ENCODE results near the gene GDI1. TPM values are rescaled to one million over a fixed set of nuclear protein-coding genes. Genes with fewer than 3 reads are reported as not detected.

Gene GDI1
- total and polyA plus RNA-seq, 10 of the 15 experiments (the other 5 are each of a cell fraction or from before 2014, with no cell fraction given) = 0.92 to 102 (median 49.6) TPM

DNA sequence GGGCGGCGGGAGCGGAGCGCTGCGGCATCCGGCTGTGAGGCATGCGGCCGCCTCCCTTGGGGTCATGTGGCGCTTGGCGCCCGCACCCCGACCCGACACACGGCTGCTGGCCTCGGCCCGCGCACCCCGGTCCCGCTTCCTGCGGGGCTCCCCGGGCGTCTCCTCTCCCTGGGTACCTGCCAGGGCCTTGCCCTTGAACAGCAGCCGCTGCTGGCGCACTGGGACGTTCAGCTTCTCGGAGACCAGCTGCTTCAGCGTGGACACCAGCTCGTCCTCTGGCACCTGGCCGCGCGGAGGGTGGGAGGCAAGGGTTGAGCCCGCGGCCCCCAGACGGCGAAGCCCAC, 49.1 kb downstream of the GDI1 start:
- POLR2A ChIA-PET = interaction anchor here (1.0 to 1.3 kb wide), 3 partner anchors 8 to 25 kb away, joined by 3 to 7 read pairs (median 4); partner anchors contain the start of gene LAGE3
- H4K20me1 ChIP-seq (ENCODE audit: control insufficient read depth, insufficient read depth) = no peaks in the 10 kb centered on the region
- peak overlapping the region; percentile 42 for H3K27ac ChIP-seq (ENCODE audit: control insufficient read depth, insufficient read depth)
- FAIRE-seq = no peak
- BruUV-seq (replicated peaks) = no TSS peak
- peak; percentile 9 for ATAC-seq
- in situ Hi-C loops (cut with MboI) = no loop called here
- no peaks in the 10 kb centered on the region; the same call in 2 of the 3 replicates for H3K9me3 ChIP-seq (replicated peaks; ENCODE audit: control insufficient read depth, insufficient read depth, low read length)
- 27% methylated on average over 35 of the region's 35 CpGs for WGBS (ENCODE audit: insufficient coverage, insufficient replicate concordance, low lambda C conversion rate, missing lambda C conversion rate)
- no peak; a peak in 1 of 4 replicates for TF ChIP-seq BHLHE40 (IDR thresholded peaks at IDR 0.05; ENCODE audit: borderline replicate concordance in 1 of 2, low read depth in 2 of 2, low read length in 1 of 2)
- 0 out of 2 replicates have a peak, but pooled peaks have one; percentile 10 for TF ChIP-seq POLR2A (IDR thresholded peaks at IDR 0.05; ENCODE audit: low read depth, low read length)
- TF ChIP-seq NR2F1 (conservative IDR thresholded peaks at IDR 0.05) = 0 out of 2 replicates have a peak, but pooled peaks have one; percentile 34
- H3K27me3 ChIP-seq (replicated peaks in 1 of 2; ENCODE audit: control insufficient read depth in 2 of 2, insufficient read depth in 2 of 2, low read length in 1 of 2) = no peaks in the 10 kb centered on the region
- RAD21 ChIA-PET (ENCODE audit: unreplicated experiment) = interaction anchor here (1.4 to 1.5 kb wide), 2 partner anchors 11 to 41 kb away, joined by 4 read pairs; no protein-coding TSS in a partner anchor
- intact Hi-C loops (cut with micrococcal nuclease; ENCODE audit: unreplicated experiment) = no loop called here
- peaks cover 8% of the 10 kb centered on the region; the same call in 1 of the 2 replicates for H3K4me1 ChIP-seq (ENCODE audit: control insufficient read depth, insufficient read depth, low read length)
- SMC1A ChIA-PET (ENCODE audit: uncharacterized antibody, unreplicated experiment) = interaction anchor here (1.5 to 1.6 kb wide), 2 partner anchors 9 to 41 kb away, joined by 3 to 7 read pairs; no protein-coding TSS in a partner anchor
- peaks cover 0 to 2% of the 10 kb centered on the region in 2 experiments; a peak in 2 of 4 replicates for H3K36me3 ChIP-seq (ENCODE audit: control insufficient read depth in 2 of 2, insufficient read depth in 2 of 2, low read length in 1 of 2)
- H3K4me3 ChIP-seq = peak overlapping the region; percentile 64
- CTCF ChIA-PET = interaction anchor here (2.1 kb wide), 1 partner anchor 41 kb away, joined by 6 read pairs; no protein-coding TSS in a partner anchor
- DNase-seq (ENCODE audit: low read depth, low spot score) = no peak
- peak overlapping the region; percentile 19; the same call in 1 of the 2 replicates for H2AFZ ChIP-seq (ENCODE audit: control insufficient read depth, low read depth, low read length)
- H3K9ac ChIP-seq (ENCODE audit: control insufficient read depth, insufficient read depth, low read length) = peak overlapping the region; percentile 75
- H3K4me2 ChIP-seq (ENCODE audit: control insufficient read depth, insufficient read depth) = peak overlapping the region; percentile 77
- H3K79me2 ChIP-seq (ENCODE audit: control insufficient read depth, insufficient read depth, low read length) = peaks cover 21% of the 10 kb centered on the region

DNA sequence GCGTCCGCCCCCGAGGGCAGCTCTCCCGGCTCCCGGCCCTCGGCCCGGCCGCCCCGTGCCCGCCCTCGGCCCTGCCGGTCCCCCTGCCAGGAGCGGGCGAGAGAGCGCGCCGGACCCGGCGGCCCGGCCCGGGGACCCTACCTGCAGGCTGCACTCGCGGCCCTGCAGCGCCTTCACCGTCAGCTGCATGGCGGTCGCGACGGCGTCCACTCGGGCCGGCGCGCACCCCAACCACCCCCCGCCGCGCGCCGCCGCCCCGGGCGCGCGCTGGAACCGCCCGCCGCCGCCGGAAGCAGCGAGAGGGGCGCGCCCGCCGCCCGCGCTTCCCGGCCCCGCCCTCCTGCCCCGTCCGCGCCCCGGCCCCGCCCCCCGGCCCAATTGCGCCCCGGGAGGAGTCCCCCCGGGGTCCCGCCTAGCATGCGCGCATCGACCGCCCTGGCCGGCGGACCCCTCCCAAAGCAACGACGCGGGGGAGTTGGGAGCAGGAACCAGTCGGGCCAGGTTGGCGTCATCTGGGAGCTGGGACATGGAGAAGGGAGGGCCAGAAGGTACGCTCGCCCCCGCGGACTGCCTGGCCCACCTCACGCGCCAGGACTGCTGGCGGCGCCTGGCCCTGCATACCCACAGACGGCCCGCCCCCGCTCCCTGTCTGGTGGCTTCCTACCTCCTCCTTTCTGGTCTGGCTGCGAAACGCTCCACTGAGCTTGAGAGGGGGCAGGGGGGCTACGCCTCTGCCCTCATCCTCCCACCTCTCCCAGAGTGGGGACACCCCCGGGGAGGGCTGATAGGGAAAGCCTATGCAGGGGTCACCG, 49.6 kb downstream of the GDI1 start, which contains the start of gene UBL4A:
UBL4A (minus strand) TSS at position 220 of the 812 bp plus-strand sequence; CDS start at position 189, 31 bp downstream.
- peak; percentile 44 for ATAC-seq
- Histone ChIP-seq H4K20me1 (ENCODE audit: control insufficient read depth, insufficient read depth) (no peaks in the 10 kb centered on the region), H3K27ac (ENCODE audit: control insufficient read depth, insufficient read depth) (peak within 1 kb of the TSS; percentile 42), H3K79me2 (ENCODE audit: control insufficient read depth, insufficient read depth, low read length) (peaks cover 21% of the 10 kb centered on the region), H2AFZ (ENCODE audit: control insufficient read depth, low read depth, low read length) (peak within 1 kb of the TSS; percentile 19), H3K4me2 (ENCODE audit: control insufficient read depth, insufficient read depth) (peak within 1 kb of the TSS; percentile 77), H3K4me1 (ENCODE audit: control insufficient read depth, insufficient read depth, low read length) (peaks cover 8% of the 10 kb centered on the region; the same call in 1 of the 2 replicates), H3K36me3 (ENCODE audit: control insufficient read depth in 2 of 2, insufficient read depth in 2 of 2, low read length in 1 of 2) (peaks cover 0 to 2% of the 10 kb centered on the region in 2 experiments; a peak in 2 of 4 replicates), H3K4me3 (peak within 1 kb of the TSS; percentile 64), H3K9me3 (replicated peaks; ENCODE audit: control insufficient read depth, insufficient read depth, low read length) (no peaks in the 10 kb centered on the region; the same call in 2 of the 3 replicates), H3K27me3 (replicated peaks in 1 of 2; ENCODE audit: control insufficient read depth in 2 of 2, insufficient read depth in 2 of 2, low read length in 1 of 2) (no peaks in the 10 kb centered on the region), H3K9ac (ENCODE audit: control insufficient read depth, insufficient read depth, low read length) (peak within 1 kb of the TSS; percentile 75)
- DNase-seq (ENCODE audit: low read depth, low spot score) = no peak
- CTCF ChIA-PET = interaction anchor here (0.8 to 2.1 kb wide), 2 partner anchors 41 to 114 kb away, joined by 3 to 6 read pairs; no protein-coding TSS in a partner anchor
- WGBS (ENCODE audit: insufficient coverage, insufficient replicate concordance, low lambda C conversion rate, missing lambda C conversion rate) = 37% methylated on average over 30 of the region's 95 CpGs
- no TSS peak for BruUV-seq (replicated peaks)
- RAD21 ChIA-PET (ENCODE audit: unreplicated experiment) = interaction anchor here (0.6 to 1.5 kb wide), 4 partner anchors 8 to 40 kb away, joined by 3 to 4 read pairs (median 4); no protein-coding TSS in a partner anchor
- in situ Hi-C loops (cut with MboI) = no loop called here
- SMC1A ChIA-PET (ENCODE audit: uncharacterized antibody, unreplicated experiment) = interaction anchor here (1.1 to 1.6 kb wide), 3 partner anchors 10 to 88 kb away, joined by 3 to 7 read pairs (median 4); partner anchors contain the start of gene RPL10
- POLR2A ChIA-PET = interaction anchor here (0.6 to 1.5 kb wide), 7 partner anchors 8 to 43 kb away, joined by 3 to 7 read pairs (median 4); partner anchors contain the start of genes FAM50A and LAGE3
- intact Hi-C loops (cut with micrococcal nuclease; ENCODE audit: unreplicated experiment) = no loop called here
- no peak for FAIRE-seq
- TF ChIP-seq MTA2 (IDR thresholded peaks at IDR 0.05; ENCODE audit: low read depth) = no peak
- 0 out of 2 replicates have a peak, but pooled peaks have one; percentile 11 for TF ChIP-seq IKZF1 (conservative IDR thresholded peaks at IDR 0.05)
- TF ChIP-seq EGR1 (IDR thresholded peaks at IDR 0.05; ENCODE audit: borderline replicate concordance in 1 of 2, low read depth in 2 of 2, low read length in 2 of 2) = peak in 1 of 2 experiments; percentile 70; a peak in 2 of 3 replicates
- TF ChIP-seq, protein P1, sequence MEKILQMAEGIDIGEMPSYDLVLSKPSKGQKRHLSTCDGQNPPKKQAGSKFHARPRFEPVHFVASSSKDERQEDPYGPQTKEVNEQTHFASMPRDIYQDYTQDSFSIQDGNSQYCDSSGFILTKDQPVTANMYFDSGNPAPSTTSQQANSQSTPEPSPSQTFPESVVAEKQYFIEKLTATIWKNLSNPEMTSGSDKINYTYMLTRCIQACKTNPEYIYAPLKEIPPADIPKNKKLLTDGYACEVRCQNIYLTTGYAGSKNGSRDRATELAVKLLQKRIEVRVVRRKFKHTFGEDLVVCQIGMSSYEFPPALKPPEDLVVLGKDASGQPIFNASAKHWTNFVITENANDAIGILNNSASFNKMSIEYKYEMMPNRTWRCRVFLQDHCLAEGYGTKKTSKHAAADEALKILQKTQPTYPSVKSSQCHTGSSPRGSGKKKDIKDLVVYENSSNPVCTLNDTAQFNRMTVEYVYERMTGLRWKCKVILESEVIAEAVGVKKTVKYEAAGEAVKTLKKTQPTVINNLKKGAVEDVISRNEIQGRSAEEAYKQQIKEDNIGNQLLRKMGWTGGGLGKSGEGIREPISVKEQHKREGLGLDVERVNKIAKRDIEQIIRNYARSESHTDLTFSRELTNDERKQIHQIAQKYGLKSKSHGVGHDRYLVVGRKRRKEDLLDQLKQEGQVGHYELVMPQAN (conservative IDR thresholded peaks at IDR 0.05) = peak; percentile 47; the same call in 1 of the 2 replicates
- TF ChIP-seq YY1 (IDR thresholded peaks at IDR 0.05; ENCODE audit: low read depth, low read length) = 0 out of 2 replicates have a peak, but pooled peaks have one; percentile 9
- TF ChIP-seq NR2F1 (conservative IDR thresholded peaks at IDR 0.05) = 0 out of 2 replicates have a peak, but pooled peaks have one; percentile 8
- peak; percentile 64; the same call in 1 of the 2 replicates for TF ChIP-seq LARP7 (IDR thresholded peaks at IDR 0.05)
- no peak for TF ChIP-seq ZNF24 (IDR thresholded peaks at IDR 0.05)
- no peak for TF ChIP-seq NBN (IDR thresholded peaks at IDR 0.05)
- 0 out of 2 replicates have a peak, but pooled peaks have one; percentile 10 for TF ChIP-seq GATAD2B (conservative IDR thresholded peaks at IDR 0.05; ENCODE audit: low read depth)
- no peak for TF ChIP-seq IKZF2 (IDR thresholded peaks at IDR 0.05)
